ENCODE results near the gene LAMC1. TPM values are rescaled to one million over a fixed set of nuclear protein-coding genes. Genes with fewer than 3 reads are reported as not detected.

The LAMC1 gene
- total RNA-seq, 2 donors from 2014 or later, result 39.3 to 141 TPM

GRCh38 chr1:183152180-183152579 lies 129.0 kb downstream of the LAMC1 start:
- DNase-seq (ENCODE audit: low spot score), result no peak
- WGBS, result 90% methylated on average over 7 of the region's 7 CpGs
- H3K9me3 ChIP-seq, result no peaks in the 10 kb centered on the region
- no peaks in the 10 kb centered on the region for H3K4me1 ChIP-seq (replicated peaks)
- no peak for TF ChIP-seq POLR2AphosphoS5 (IDR thresholded peaks at IDR 0.05)
- TF ChIP-seq CTCF (IDR thresholded peaks at IDR 0.05), result no peak
- no peak for TF ChIP-seq POLR2A (IDR thresholded peaks at IDR 0.05)
- no peaks in the 10 kb centered on the region for H3K36me3 ChIP-seq
- H3K4me3 ChIP-seq, result no peak overlapping the region
- intact Hi-C loops (cut with DNase I), result no loop called here
- H3K27me3 ChIP-seq (replicated peaks; ENCODE audit: insufficient read depth), result no peaks in the 10 kb centered on the region
- H3K27ac ChIP-seq, result no peak overlapping the region

GRCh38 chr1:183155939-183156338 lies 132.7 kb downstream of the LAMC1 start:
- DNase-seq (ENCODE audit: low spot score), result no peak
- H3K4me1 ChIP-seq (replicated peaks), result no peaks in the 10 kb centered on the region
- intact Hi-C loops (cut with DNase I), result no loop called here
- no peak overlapping the region for H3K4me3 ChIP-seq
- no peak overlapping the region for H3K27ac ChIP-seq
- no peaks in the 10 kb centered on the region for H3K9me3 ChIP-seq
- no peaks in the 10 kb centered on the region for H3K36me3 ChIP-seq
- no peak for TF ChIP-seq CTCF (IDR thresholded peaks at IDR 0.05)
- TF ChIP-seq POLR2AphosphoS5 (IDR thresholded peaks at IDR 0.05), result no peak
- no peak for TF ChIP-seq POLR2A (IDR thresholded peaks at IDR 0.05)
- H3K27me3 ChIP-seq (replicated peaks; ENCODE audit: insufficient read depth), result no peaks in the 10 kb centered on the region
- WGBS, result 86% methylated on average over 2 of the region's 2 CpGs

GRCh38 chr1:183159960-183160359 lies 136.7 kb downstream of the LAMC1 start:
- WGBS, result 46% methylated on average over 9 of the region's 9 CpGs
- peak; percentile 93 for DNase-seq (ENCODE audit: low spot score)
- TF ChIP-seq CTCF (IDR thresholded peaks at IDR 0.05) (peak in 1 of 4 experiments; percentile 10), POLR2AphosphoS5 (IDR thresholded peaks at IDR 0.05) (peak; percentile 94), POLR2A (IDR thresholded peaks at IDR 0.05) (no peak)

DNA sequence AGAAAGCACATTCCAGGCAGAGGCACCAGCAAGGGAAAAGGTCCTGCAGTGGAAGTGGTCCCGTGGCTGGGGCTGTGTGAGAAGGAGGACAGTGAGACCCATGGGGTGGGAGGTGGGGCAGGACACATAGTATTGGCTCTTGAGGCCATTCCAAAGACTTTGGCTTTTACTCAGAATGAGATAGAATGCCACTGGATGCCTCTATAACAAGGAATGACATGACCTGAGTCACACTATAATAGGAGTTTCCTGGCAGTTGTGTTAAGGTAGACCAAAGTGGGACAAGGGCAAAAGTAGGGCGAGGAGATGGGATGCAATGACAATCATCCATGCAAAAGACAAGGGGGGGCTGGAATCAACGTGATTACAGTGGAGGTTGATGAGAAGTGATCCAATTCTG lies 138.2 kb downstream of the LAMC1 start:
- 90% methylated on average over 3 of the region's 3 CpGs for WGBS
- no peak for DNase-seq (ENCODE audit: low spot score)
- no peak overlapping the region for H3K4me3 ChIP-seq
- H3K27ac ChIP-seq, result no peak overlapping the region
- intact Hi-C loops (cut with DNase I), result no loop called here
- H3K9me3 ChIP-seq, result no peaks in the 10 kb centered on the region
- H3K27me3 ChIP-seq (replicated peaks; ENCODE audit: insufficient read depth), result no peaks in the 10 kb centered on the region
- TF ChIP-seq POLR2A (IDR thresholded peaks at IDR 0.05) (no peak), CTCF (IDR thresholded peaks at IDR 0.05) (no peak), POLR2AphosphoS5 (IDR thresholded peaks at IDR 0.05) (no peak)
- H3K4me1 ChIP-seq (replicated peaks), result no peaks in the 10 kb centered on the region
- no peaks in the 10 kb centered on the region for H3K36me3 ChIP-seq

More at GRCh38 chr1:183159960-183160359, 136.7 kb downstream of the LAMC1 start:
- H3K4me3 ChIP-seq, result no peak overlapping the region
- no peaks in the 10 kb centered on the region for H3K4me1 ChIP-seq (replicated peaks)
- H3K27ac ChIP-seq, result peak overlapping the region in 1 of 2 donors; percentile 36
- intact Hi-C loops (cut with DNase I), result no loop called here
- no peaks in the 10 kb centered on the region for H3K27me3 ChIP-seq (replicated peaks; ENCODE audit: insufficient read depth)
- H3K9me3 ChIP-seq, result no peaks in the 10 kb centered on the region
- H3K36me3 ChIP-seq, result no peaks in the 10 kb centered on the region

- 82% methylated on average over 3 of the region's 3 CpGs for WGBS
- Histone ChIP-seq H3K36me3 (no peaks in the 10 kb centered on the region), H3K4me3 (no peak overlapping the region), H3K4me1 (replicated peaks) (no peaks in the 10 kb centered on the region), H3K27me3 (replicated peaks; ENCODE audit: insufficient read depth) (no peaks in the 10 kb centered on the region), H3K27ac (no peak overlapping the region), H3K9me3 (no peaks in the 10 kb centered on the region)
- intact Hi-C loops (cut with DNase I), result no loop called here
- DNase-seq (ENCODE audit: low spot score), result no peak
- TF ChIP-seq POLR2AphosphoS5 (IDR thresholded peaks at IDR 0.05) (no peak), CTCF (IDR thresholded peaks at IDR 0.05) (no peak), POLR2A (IDR thresholded peaks at IDR 0.05) (no peak)
Measured at GRCh38 chr1:183163316-183163715, 140.1 kb downstream of the LAMC1 start.
